Measurements from ENCODE around the gene PPT2.

DNA sequence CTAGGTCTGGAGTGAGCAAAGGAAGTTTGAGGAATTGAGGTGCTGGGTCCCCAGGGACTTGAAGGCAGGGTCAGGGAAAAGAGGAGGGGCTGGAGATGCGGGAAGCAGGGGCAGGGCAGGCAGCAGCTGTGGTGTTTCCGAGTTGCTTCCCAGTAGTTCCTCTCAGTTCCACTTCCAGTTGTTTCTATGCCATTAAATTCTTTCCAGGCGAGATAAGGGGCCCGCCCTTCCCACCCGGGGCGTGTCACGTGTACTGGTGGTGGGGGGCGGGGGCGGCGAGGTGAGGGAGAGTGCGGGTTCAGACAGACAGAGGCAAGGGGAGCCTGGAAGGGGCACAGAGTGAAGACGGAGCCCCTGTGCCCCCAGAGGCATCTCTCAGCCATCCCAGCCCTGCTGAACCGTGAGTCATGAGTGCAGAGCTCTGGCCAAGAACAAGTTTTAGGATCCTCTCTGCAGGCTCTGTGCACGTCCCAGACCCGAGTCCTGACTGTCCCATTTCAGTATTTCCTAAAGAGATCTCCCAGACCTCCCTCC, 45.8 kb upstream of the PPT2 start:
- TF ChIP-seq SIN3A (IDR thresholded peaks at IDR 0.05; ENCODE audit: borderline replicate concordance, insufficient read depth, low read length) = no peak
- TF ChIP-seq, protein P1, sequence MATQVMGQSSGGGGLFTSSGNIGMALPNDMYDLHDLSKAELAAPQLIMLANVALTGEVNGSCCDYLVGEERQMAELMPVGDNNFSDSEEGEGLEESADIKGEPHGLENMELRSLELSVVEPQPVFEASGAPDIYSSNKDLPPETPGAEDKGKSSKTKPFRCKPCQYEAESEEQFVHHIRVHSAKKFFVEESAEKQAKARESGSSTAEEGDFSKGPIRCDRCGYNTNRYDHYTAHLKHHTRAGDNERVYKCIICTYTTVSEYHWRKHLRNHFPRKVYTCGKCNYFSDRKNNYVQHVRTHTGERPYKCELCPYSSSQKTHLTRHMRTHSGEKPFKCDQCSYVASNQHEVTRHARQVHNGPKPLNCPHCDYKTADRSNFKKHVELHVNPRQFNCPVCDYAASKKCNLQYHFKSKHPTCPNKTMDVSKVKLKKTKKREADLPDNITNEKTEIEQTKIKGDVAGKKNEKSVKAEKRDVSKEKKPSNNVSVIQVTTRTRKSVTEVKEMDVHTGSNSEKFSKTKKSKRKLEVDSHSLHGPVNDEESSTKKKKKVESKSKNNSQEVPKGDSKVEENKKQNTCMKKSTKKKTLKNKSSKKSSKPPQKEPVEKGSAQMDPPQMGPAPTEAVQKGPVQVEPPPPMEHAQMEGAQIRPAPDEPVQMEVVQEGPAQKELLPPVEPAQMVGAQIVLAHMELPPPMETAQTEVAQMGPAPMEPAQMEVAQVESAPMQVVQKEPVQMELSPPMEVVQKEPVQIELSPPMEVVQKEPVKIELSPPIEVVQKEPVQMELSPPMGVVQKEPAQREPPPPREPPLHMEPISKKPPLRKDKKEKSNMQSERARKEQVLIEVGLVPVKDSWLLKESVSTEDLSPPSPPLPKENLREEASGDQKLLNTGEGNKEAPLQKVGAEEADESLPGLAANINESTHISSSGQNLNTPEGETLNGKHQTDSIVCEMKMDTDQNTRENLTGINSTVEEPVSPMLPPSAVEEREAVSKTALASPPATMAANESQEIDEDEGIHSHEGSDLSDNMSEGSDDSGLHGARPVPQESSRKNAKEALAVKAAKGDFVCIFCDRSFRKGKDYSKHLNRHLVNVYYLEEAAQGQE (IDR thresholded peaks at IDR 0.05; ENCODE audit: insufficient read depth in 1 of 2, low read depth in 2 of 2, low read length in 2 of 2) = no peak
- TF ChIP-seq POLR2AphosphoS5 (IDR thresholded peaks at IDR 0.05; ENCODE audit: low read depth, low read length) = no peak
- TF ChIP-seq FOXP2 (optimal IDR thresholded peaks at IDR 0.05; ENCODE audit: borderline replicate concordance, extremely low read depth, extremely low read length, insufficient read depth) = no peak
- TF ChIP-seq TAF1 (IDR thresholded peaks at IDR 0.05; ENCODE audit: borderline replicate concordance, insufficient read depth, low read length) = no peak

All from PFSK-1 (cell line).